Measurements from ENCODE around the gene B9D2.

B9D2 gene

GRCh38 chr19:41324231-41324702, 39.7 kb downstream of the B9D2 start:
- TF ChIP-seq CTCF (IDR thresholded peaks at IDR 0.05; ENCODE audit: low read depth, low read length, missing control alignments), result no peak
- H3K4me3 ChIP-seq (replicated peaks; ENCODE audit: low read depth, low read length), result no peak overlapping the region
- no peak for DNase-seq (ENCODE audit: extremely low read depth, low read depth)

- peak; percentile 88 for DNase-seq (ENCODE audit: extremely low read depth, low read depth)
- TF ChIP-seq CTCF (IDR thresholded peaks at IDR 0.05; ENCODE audit: low read depth, low read length, missing control alignments), result no peak
- peak overlapping the region; percentile 13 for H3K4me3 ChIP-seq (replicated peaks; ENCODE audit: low read depth, low read length)
Measured at GRCh38 chr19:41323430-41324125, 40.4 kb downstream of the B9D2 start.

- TF ChIP-seq CTCF (IDR thresholded peaks at IDR 0.05; ENCODE audit: low read depth, low read length, missing control alignments), result no peak
- H3K4me3 ChIP-seq (replicated peaks; ENCODE audit: low read depth, low read length), result peak overlapping the region; percentile 2; the same call in 1 of the 2 replicates
- no peak for DNase-seq (ENCODE audit: extremely low read depth, low read depth)
Measured at GRCh38 chr19:41323023-41323422, 40.9 kb downstream of the B9D2 start.

GRCh38 chr19:41322451-41322850, 41.5 kb downstream of the B9D2 start:
- DNase-seq (ENCODE audit: extremely low read depth, low read depth), result no peak
- no peak overlapping the region for H3K4me3 ChIP-seq (replicated peaks; ENCODE audit: low read depth, low read length)
- no peak for TF ChIP-seq CTCF (IDR thresholded peaks at IDR 0.05; ENCODE audit: low read depth, low read length, missing control alignments)

- no peak for DNase-seq (ENCODE audit: extremely low read depth, low read depth)
- TF ChIP-seq CTCF (IDR thresholded peaks at IDR 0.05; ENCODE audit: low read depth, low read length, missing control alignments), result peak; percentile 79
- H3K4me3 ChIP-seq (replicated peaks; ENCODE audit: low read depth, low read length), result no peak overlapping the region
Measured at GRCh38 chr19:41321600-41322270, 42.2 kb downstream of the B9D2 start.

- DNase-seq (ENCODE audit: extremely low read depth, low read depth), result no peak
- H3K4me3 ChIP-seq (replicated peaks; ENCODE audit: low read depth, low read length), result no peak overlapping the region
- no peak for TF ChIP-seq CTCF (IDR thresholded peaks at IDR 0.05; ENCODE audit: low read depth, low read length, missing control alignments)
Measured at GRCh38 chr19:41321204-41321599, 42.7 kb downstream of the B9D2 start.
